Glutamatergic neuron (in vitro differentiated cells): Measurements from ENCODE around the gene PCDHGA1. TPM values are rescaled to one million over a fixed set of nuclear protein-coding genes. Genes with fewer than 3 reads are reported as not detected.

Source experiments
- DNase-seq: peaks from one replicate; pipeline ENCODE4 v3.0.0; 2022
- H3K27ac Mint-ChIP-seq: one replicate; pipeline ENCODE4 v1.8.0; 2020; ENCODE audit warnings: mild to moderate bottlenecking, mixed read lengths, inconsistent platforms; ENCODE audit not compliant: unreplicated experiment
- H3K27me3 Mint-ChIP-seq: one replicate; pipeline ENCODE4 v1.8.0; 2020; ENCODE audit warnings: mild to moderate bottlenecking, moderate library complexity, mixed read lengths, inconsistent platforms; ENCODE audit not compliant: unreplicated experiment
- H3K36me3 Mint-ChIP-seq: one replicate; pipeline ENCODE4 v1.8.0; 2020; ENCODE audit warnings: mild to moderate bottlenecking, mixed read lengths, inconsistent platforms; ENCODE audit not compliant: unreplicated experiment
- H3K4me1 Mint-ChIP-seq: one replicate; pipeline ENCODE4 v1.8.0; 2020; ENCODE audit warnings: mild to moderate bottlenecking, low read depth, mixed read lengths, inconsistent platforms; ENCODE audit not compliant: unreplicated experiment
- H3K4me3 Mint-ChIP-seq: one replicate; pipeline ENCODE4 v1.8.0; 2020; ENCODE audit warnings: mild to moderate bottlenecking, mixed read lengths, inconsistent platforms; ENCODE audit not compliant: unreplicated experiment
- H3K9me3 Mint-ChIP-seq: one replicate; pipeline ENCODE4 v1.8.0; 2020; ENCODE audit warnings: mild to moderate bottlenecking, moderate library complexity, mixed read lengths, inconsistent platforms; ENCODE audit not compliant: unreplicated experiment
- total RNA-seq: library from RNA; stranded (reverse); fragmentation: NEBNext Ultra II Directional; extraction: Animal tissue kit (Norgen Biotek cat#: 25700); gene quantifications from one replicate; pipeline ENCODE4 v1.2.1, GENCODE V29; 2021; ENCODE audit not compliant: unreplicated experiment
- TF ChIP-seq, protein P1 (sequence below): fragments of 200-600 bp; sonication (generic); IDR thresholded peaks from one replicate; pipeline ENCODE4 v1.5.0; 2021; ENCODE audit not compliant: partially characterized antibody, unreplicated experiment

The PCDHGA1 gene
- total RNA-seq, 1 donor from 2014 or later = 4.6 TPM

DNA sequence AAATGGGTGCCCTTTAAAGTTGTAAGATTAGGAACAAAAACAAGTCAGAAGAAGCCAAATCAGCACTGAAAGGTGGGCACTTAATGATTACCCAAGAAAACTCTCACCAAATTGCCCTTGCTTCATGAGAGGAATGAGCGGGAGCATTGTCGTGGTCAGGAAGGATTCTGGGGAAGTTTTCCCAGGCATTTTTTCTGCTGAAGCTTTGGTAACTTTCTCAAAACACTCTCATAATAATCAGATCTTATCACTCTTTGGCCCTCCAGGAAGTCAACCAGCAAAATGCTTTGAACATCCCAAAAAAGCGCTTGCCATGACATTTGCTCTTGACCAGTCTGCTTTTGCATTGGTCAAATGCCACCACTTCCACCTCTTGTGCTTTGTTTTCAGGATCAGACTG, 135.0 kb downstream of the PCDHGA1 start:
- no peaks in the 10 kb centered on the region for H3K36me3 Mint-ChIP-seq
- H3K9me3 Mint-ChIP-seq = no peaks in the 10 kb centered on the region
- H3K4me3 Mint-ChIP-seq = no peak overlapping the region
- no peak for DNase-seq
- no peak overlapping the region for H3K27ac Mint-ChIP-seq
- H3K4me1 Mint-ChIP-seq = no peaks in the 10 kb centered on the region
- H3K27me3 Mint-ChIP-seq = no peaks in the 10 kb centered on the region
- TF ChIP-seq, protein P1, sequence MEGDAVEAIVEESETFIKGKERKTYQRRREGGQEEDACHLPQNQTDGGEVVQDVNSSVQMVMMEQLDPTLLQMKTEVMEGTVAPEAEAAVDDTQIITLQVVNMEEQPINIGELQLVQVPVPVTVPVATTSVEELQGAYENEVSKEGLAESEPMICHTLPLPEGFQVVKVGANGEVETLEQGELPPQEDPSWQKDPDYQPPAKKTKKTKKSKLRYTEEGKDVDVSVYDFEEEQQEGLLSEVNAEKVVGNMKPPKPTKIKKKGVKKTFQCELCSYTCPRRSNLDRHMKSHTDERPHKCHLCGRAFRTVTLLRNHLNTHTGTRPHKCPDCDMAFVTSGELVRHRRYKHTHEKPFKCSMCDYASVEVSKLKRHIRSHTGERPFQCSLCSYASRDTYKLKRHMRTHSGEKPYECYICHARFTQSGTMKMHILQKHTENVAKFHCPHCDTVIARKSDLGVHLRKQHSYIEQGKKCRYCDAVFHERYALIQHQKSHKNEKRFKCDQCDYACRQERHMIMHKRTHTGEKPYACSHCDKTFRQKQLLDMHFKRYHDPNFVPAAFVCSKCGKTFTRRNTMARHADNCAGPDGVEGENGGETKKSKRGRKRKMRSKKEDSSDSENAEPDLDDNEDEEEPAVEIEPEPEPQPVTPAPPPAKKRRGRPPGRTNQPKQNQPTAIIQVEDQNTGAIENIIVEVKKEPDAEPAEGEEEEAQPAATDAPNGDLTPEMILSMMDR = no peak

DNA sequence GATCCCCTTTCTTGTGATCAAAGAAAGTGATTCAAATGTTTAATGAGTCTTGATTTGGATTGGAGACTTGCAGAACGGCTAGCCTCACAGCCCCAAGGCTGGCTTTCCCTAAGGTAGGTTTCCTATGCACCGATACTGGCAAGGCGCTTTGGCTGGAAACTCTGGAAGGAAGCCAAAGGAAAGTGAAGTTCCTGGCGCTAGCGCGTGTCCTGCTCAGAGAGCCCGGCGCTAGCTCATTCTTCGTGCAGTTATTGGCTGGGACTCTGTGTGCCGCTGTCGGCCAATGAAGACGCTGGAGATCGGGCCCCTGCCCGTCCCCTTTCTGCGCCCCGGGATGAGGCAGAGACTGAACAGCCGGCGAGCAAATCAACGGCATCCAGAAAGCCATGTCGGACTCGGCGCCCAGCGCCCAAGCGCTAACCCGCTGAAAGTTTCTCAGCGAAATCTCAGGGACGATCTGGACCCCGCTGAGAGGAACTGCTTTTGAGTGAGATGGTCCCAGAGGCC, 145.4 kb downstream of the PCDHGA1 start, which contains the start of gene PCDHGC3:
PCDHGC3 (plus strand) TSS at position 342 of the 507 bp plus-strand sequence; CDS start at position 493, 151 bp downstream.
- TF ChIP-seq, protein P1 = peak; percentile 25
- Mint-ChIP-seq H3K36me3 (peaks cover 13% of the 10 kb centered on the region), H3K9me3 (peaks cover 6% of the 10 kb centered on the region), H3K27ac (peak within 1 kb of the TSS; percentile 85), H3K4me3 (peak within 1 kb of the TSS; percentile 96), H3K27me3 (peaks cover 7% of the 10 kb centered on the region), H3K4me1 (peaks cover 8% of the 10 kb centered on the region)
- DNase-seq = peak; percentile 81

- H3K9me3 Mint-ChIP-seq = peaks cover 8% of the 10 kb centered on the region
- H3K4me3 Mint-ChIP-seq = peak overlapping the region; percentile 96
- TF ChIP-seq, protein P1 = no peak
- peaks cover 7% of the 10 kb centered on the region for H3K27me3 Mint-ChIP-seq
- peaks cover 13% of the 10 kb centered on the region for H3K36me3 Mint-ChIP-seq
- peak; percentile 42 for DNase-seq
- peaks cover 8% of the 10 kb centered on the region for H3K4me1 Mint-ChIP-seq
- H3K27ac Mint-ChIP-seq = peak overlapping the region; percentile 85
Observed at GRCh38 chr5:141476132-141476911, 146.0 kb downstream of the PCDHGA1 start.

DNA sequence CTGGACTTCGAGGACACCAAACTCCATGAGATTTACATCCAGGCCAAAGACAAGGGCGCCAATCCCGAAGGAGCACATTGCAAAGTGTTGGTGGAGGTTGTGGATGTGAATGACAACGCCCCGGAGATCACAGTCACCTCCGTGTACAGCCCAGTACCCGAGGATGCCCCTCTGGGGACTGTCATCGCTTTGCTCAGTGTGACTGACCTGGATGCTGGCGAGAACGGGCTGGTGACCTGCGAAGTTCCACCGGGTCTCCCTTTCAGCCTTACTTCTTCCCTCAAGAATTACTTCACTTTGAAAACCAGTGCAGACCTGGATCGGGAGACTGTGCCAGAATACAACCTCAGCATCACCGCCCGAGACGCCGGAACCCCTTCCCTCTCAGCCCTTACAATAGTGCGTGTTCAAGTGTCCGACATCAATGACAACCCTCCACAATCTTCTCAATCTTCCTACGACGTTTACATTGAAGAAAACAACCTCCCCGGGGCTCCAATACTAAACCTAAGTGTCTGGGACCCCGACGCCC, 146.8 kb downstream of the PCDHGA1 start:
- Mint-ChIP-seq H3K36me3 (peaks cover 13% of the 10 kb centered on the region), H3K27me3 (peaks cover 7% of the 10 kb centered on the region), H3K4me1 (peaks cover 8% of the 10 kb centered on the region), H3K27ac (no peak overlapping the region), H3K9me3 (peaks cover 8% of the 10 kb centered on the region), H3K4me3 (peak overlapping the region; percentile 96)
- DNase-seq = no peak
- TF ChIP-seq, protein P1 = no peak

DNA sequence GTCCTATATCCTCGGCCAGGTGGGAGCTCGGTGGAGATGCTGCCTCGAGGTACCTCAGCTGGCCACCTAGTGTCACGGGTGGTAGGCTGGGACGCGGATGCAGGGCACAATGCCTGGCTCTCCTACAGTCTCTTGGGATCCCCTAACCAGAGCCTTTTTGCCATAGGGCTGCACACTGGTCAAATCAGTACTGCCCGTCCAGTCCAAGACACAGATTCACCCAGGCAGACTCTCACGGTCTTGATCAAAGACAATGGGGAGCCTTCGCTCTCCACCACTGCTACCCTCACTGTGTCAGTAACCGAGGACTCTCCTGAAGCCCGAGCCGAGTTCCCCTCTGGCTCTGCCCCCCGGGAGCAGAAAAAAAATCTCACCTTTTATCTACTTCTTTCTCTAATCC, 147.5 kb downstream of the PCDHGA1 start:
- H3K27me3 Mint-ChIP-seq = peaks cover 7% of the 10 kb centered on the region
- H3K9me3 Mint-ChIP-seq = peaks cover 8% of the 10 kb centered on the region
- H3K4me3 Mint-ChIP-seq = no peak overlapping the region
- H3K27ac Mint-ChIP-seq = no peak overlapping the region
- TF ChIP-seq, protein P1 = no peak
- H3K36me3 Mint-ChIP-seq = peaks cover 13% of the 10 kb centered on the region
- DNase-seq = no peak
- peaks cover 11% of the 10 kb centered on the region for H3K4me1 Mint-ChIP-seq
